ENCODE data around the gene TMEM63A. TPM values are rescaled to one million over a fixed set of nuclear protein-coding genes. Genes with fewer than 3 reads are reported as not detected.

TMEM63A gene
- total RNA-seq = 22.7 and 31.9 TPM in 2 replicates

GRCh38 chr1:225881959-225882693, at the start of gene TMEM63A:
Gene TMEM63A (minus strand): TSS chr1:225882380. CDS start chr1:225877580, 4,800 bp downstream.

GRCh38 chr1:225923692-225924555, 41.7 kb upstream of the TMEM63A start, which contains the start of gene PYCR2:
Gene PYCR2 (minus strand): TSS chr1:225924250. CDS start chr1:225924110, 140 bp downstream.

GRCh38 chr1:225888898-225889601, 6.9 kb upstream of the TMEM63A start, which contains the start of gene LEFTY1:
Gene LEFTY1 (minus strand): TSS chr1:225889146. CDS start chr1:225889066, 80 bp downstream.

GRCh38 chr1:225809842-225810578, 72.2 kb downstream of the TMEM63A start, which contains the start of gene EPHX1:
Gene EPHX1 (plus strand): TSS chr1:225810124. CDS start chr1:225828730, 18,606 bp downstream.

Other genes with a start within 250 kb of the TMEM63A start
- 99.1 and 109 TPM in 2 replicates for gene ENAH, start 229.3 kb downstream of the TMEM63A start, total RNA-seq
- gene SRP9, start 104.6 kb downstream of the TMEM63A start, total RNA-seq = 360 and 445 TPM in 2 replicates
- gene EPHX1, start 72.3 kb downstream of the TMEM63A start, total RNA-seq = 17.2 and 19.7 TPM in 2 replicates
- not detected in 2 replicates for gene LEFTY1, start 6.8 kb upstream of the TMEM63A start, total RNA-seq
- gene PYCR2, start 41.9 kb upstream of the TMEM63A start, total RNA-seq = 31.9 and 40.5 TPM in 2 replicates
- gene LEFTY2, start 58.8 kb upstream of the TMEM63A start, total RNA-seq = 0.13 TPM in 1 of 2 replicates, not detected in the other
- gene SDE2, start 117.0 kb upstream of the TMEM63A start, total RNA-seq = 25.2 and 28.1 TPM in 2 replicates
- gene H3-3A, start 180.3 kb upstream of the TMEM63A start, total RNA-seq = 241 and 295 TPM in 2 replicates